Measurements from ENCODE around the gene MYRIP.
"Not testable (repeated sequence)": the region's sequence is repeated elsewhere in the genome, so short reads cannot be mapped to it uniquely, and the experiment has no call there.

Gene MYRIP

GRCh38 chr3:40129981-40130380 is 320.6 kb downstream of the MYRIP start:
- no peak for DNase-seq (ENCODE audit: low read depth in 2 of 2)

- DNase-seq (ENCODE audit: low read depth in 2 of 2), result no peak
These were observed 321.3 kb downstream of the MYRIP start for GRCh38 chr3:40130721-40131120.

DNA sequence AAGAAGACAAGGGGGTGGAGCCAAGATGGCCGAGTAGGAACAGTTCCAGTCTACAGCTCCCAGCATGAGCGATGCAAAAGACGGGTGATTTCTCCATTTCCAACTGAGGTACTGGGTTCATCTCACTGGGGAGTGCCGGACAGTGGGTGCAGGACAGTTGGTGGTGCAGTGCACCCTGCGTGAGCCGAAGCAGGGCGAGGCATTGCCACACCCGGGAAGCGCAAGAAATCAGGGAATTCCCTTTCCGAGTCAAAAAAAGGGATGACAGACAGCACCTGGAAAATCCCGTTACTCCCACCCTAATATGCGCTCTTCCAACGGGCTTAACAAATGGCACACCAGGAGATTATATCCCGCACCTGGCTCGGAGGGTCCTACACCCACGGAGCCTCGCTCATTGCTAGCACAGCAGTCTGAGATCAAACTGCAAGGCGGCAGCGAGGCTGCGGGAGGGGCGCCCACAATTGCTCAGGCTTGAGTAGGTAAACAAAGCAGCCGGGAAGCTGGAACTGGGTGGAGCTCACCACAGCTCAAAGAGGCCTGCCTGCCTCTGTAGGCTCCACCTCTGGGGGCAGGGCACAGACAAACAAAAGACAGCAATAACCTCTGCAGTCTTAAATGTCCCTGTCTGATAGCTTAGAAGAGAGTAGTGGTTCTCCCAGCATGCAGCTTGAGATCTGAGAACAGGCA is 324.6 kb downstream of the MYRIP start:
- not testable (repeated sequence) for DNase-seq (ENCODE audit: low read depth in 2 of 2)

- DNase-seq (ENCODE audit: low read depth in 2 of 2), result no peak
These were observed 328.3 kb downstream of the MYRIP start for GRCh38 chr3:40137591-40138295.

DNA sequence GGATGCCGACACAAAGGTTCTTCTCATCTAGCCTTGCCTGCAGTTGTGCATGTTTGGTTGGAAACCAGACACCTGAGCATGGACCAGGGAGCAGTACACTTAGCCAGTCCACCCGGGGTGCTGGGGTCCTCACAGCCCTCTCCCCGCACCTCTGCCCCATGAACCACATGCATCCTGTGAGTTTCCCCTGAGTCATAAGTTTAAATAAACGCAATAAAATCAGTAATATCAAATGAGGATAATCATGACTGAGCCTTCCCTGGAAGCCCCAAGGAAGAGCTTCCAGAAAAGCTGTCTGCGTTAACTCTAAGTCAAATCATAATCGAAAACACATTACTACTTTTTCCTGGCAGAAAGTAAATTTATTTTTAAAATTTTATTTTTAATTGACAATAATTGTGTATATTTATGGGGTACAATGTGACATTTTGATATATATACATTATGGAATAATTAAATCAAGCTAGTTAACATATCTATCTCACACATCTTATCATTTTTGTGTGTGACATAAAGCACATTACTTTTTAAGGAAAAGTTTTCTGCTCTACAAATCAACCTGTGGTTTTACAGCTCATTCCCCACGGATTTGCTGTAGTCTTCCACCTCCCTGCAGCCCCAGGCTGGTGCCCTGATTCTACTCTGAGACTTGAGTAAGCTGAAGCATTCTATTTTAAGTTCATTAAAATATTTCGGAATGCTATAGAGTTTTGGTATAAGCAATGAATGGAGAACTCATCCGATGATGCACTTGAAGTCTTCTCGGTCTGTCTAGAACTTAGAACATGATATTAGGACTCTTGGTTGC is 334.1 kb downstream of the MYRIP start:
- no peak for DNase-seq (ENCODE audit: low read depth in 2 of 2)

GRCh38 chr3:40148827-40149226 is 339.4 kb downstream of the MYRIP start:
- no peak for DNase-seq (ENCODE audit: low read depth in 2 of 2)

DNA sequence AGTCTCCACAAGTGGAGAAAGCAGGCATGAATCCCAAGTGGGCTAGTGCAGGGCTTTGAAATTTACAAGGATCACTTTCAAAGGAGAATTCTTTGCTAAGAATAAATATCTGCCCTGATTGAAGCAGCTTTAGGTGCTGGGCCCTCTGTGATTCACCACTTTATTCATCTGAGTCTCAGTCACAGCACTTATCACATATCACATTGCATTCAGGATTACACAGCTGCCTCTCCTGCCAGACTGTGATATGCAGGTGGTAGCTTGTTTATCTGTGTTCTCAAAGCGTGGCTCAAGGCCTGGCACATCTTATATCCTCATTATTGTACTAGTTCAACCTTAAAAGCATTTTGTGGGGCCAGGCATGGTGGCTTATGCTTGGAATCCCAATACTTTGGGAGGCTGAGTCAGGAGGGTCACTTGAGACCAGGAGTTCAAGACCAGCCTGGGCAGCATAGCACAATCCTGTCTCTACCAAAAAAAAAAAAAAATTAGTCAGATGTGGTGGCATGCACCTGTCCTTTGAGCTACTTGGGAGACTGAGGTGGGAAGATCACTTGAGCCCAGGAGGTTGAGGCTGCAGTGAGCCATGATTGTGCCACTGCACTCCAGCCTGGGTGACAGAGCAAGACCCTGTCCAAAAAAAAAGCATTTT is 343.2 kb downstream of the MYRIP start:
- DNase-seq (ENCODE audit: low read depth in 2 of 2), result no peak

DNA sequence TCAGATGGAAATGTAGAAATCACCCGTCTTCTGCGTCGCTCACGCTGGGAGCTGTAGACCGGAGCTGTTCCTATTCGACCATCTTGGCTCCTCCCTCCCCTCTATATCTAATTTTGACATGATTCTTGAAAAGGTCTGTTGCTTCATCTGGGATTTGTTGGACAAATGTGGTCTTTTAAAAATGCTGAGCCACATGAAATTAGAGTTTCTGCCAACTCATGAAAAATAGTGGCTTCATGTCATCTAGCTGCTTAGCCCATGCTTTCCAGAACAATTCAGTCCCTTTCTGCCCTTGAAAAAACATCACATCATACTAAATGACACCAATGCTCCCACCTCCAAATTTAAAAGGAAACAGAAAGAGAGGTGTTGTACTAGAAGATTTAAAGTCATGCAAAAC is 351.5 kb downstream of the MYRIP start:
- DNase-seq (ENCODE audit: low read depth in 2 of 2), result no peak

DNA sequence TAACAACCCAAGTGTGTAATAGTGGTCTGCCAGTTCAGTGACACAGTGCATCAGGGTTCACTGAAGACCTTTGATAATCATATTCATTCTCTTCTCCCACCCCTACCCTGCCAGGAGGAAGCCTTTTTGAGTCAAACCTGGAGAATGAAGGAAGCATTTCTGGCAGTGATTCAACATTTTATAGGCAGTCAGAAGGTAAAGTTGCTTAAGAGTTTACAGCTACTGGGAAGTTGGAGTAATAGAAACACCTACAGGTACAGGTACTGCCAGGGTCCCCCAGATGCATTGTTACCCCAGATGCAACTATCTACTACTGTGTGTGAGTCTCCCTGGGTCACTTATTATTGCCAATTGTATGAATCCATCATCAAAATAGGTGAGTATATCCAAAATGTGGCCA is 353.2 kb downstream of the MYRIP start:
- no peak for DNase-seq (ENCODE audit: low read depth in 2 of 2)

DNA sequence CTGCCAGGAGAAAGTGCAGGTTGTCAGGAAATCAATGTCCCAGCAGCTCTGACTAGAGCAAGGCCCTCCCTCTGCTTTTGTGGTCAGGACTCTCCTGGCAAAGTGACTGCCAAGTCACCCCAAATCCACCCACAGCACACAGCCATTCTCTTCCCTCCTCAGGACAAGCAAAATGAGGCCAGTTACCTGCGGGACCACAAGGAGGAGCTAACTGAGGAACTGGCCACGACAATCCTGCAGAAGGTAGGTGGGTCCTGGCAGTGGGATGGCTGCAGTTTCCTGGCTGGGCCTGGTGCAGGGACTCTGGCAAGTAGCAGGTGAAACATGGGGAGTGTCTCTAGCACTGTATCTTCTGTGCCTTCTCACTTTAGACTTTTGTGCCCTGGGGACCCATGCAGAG is 357.6 kb downstream of the MYRIP start:
- no peak for DNase-seq (ENCODE audit: low read depth in 2 of 2)

DNA sequence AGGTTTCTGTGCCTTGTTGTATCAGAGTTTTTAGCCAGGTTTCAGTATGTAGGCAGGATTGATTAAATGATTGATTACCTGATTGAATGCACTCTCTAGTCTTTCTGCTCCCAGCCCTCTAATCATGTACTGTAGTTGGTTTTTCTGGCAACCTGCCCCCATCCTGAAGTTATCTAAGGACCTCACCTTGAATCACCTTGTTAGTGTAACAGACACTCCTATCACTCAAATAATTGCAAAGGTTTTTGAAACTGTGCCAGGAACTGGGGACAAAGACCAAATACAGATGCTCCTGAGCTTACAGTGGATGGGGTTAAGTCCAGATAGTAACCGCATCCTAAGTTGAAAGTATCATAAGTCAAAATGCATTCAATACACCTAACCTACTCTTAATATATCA is 358.5 kb downstream of the MYRIP start:
- no peak for DNase-seq (ENCODE audit: low read depth in 2 of 2)

GRCh38 chr3:40169983-40170382 is 360.6 kb downstream of the MYRIP start:
- DNase-seq (ENCODE audit: low read depth in 2 of 2), result no peak

DNA sequence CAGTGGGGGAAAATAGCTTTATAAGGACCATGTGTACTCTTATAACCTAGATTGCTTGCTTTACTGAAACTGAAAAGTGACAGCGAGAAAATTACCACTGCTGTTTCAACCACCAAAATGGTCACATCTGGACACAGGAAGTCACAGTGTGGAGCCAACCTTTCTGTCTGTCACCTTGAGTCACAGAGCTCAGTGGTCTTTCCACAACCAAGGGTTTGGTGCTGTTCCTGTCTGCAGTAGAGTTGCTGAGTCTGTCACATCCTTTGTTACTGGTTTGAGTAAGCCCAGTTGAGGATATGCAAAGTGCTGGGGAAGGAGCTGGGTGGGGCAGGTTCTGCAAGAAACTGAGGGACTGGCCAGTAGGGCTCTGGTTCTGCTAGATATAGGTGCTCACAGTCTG is 361.0 kb downstream of the MYRIP start:
- no peak for DNase-seq (ENCODE audit: low read depth in 2 of 2)

DNA sequence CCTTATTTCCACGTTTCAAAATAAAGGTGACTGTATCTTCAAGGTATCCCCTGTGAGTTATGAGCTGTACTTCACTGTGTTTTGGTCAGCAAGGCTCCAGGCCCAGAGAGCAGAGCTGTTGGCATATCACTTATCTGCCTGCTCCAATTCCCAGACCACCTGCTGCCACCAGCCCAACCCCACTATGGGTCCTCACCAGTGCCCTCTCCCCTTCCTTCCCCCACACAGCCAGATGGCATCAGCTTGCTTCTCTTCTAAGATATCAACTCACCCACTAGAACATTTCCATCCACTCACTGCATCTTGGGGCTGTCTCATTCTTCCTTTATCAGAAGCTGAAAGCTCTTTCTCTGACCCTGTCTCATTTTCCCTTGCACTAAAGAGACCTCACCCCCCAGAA is 363.2 kb downstream of the MYRIP start:
- DNase-seq (ENCODE audit: low read depth in 2 of 2), result no peak

- no peak for DNase-seq (ENCODE audit: low read depth in 2 of 2)
These were observed 363.9 kb downstream of the MYRIP start for GRCh38 chr3:40173227-40173721.

DNA sequence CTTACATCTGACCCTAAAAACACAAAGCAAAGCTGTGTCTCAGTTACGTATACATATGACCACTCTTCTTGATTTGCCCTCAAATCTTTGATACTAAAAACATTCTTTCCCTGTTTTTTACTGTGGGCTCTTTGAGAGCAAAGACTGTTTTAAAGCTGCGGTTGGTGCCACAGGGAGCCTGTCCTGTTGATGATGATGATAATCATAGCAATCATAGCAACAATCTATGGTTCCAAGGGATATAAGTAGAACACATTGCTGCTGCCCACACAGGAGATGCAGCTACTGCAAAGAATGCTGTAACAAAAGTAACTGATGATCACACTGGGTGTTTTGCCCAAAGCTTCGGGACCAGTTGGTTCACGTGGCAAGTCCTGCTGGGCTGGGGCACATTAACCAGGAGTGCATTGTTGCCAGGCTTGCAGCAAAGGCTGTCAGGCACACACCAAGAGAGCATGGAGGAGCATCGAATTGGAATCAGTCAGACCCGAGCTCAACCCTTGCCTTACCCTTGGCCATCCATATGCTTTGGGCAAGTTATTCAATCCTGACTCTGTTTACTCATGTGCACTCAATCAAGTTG is 368.7 kb downstream of the MYRIP start:
- DNase-seq (ENCODE audit: low read depth in 2 of 2), result no peak

GRCh38 chr3:40179016-40179415 is 369.6 kb downstream of the MYRIP start:
- DNase-seq (ENCODE audit: low read depth in 2 of 2), result peak; percentile 60 to 65

GRCh38 chr3:40181182-40181581 is 371.8 kb downstream of the MYRIP start:
- no peak for DNase-seq (ENCODE audit: low read depth in 2 of 2)

DNA sequence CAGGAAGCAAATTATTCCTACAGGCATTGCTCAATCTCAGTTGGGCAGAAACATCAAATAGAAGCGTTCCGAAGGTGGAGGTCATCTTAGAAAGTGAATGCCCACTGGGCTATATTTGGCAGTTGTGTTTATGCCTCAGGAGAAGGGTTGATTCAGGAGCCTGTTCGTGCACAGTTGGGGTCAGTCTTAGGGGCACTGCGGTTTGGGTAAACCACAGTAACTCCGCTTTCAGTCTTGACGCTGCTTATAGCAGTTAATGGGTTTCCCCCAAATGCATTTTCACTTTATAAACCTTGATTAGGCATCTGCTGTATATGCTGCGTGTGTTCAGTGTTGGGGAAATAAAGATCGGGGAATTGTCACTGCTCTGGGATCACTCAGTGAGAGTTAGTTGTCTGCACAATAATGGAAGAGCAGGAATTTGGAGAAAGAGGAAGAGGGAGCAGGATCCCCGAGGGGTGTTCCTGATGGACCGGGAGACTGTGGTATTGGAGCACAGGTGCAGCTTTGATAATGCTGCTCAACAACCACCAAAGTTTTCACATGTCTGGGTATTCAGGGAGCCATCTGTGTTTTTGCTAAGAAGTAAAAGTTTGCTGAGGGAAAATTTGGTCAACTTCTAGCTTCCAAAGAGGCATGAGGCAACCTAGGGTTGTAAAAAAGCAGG is 375.8 kb downstream of the MYRIP start:
- no peak for DNase-seq (ENCODE audit: low read depth in 2 of 2)

DNA sequence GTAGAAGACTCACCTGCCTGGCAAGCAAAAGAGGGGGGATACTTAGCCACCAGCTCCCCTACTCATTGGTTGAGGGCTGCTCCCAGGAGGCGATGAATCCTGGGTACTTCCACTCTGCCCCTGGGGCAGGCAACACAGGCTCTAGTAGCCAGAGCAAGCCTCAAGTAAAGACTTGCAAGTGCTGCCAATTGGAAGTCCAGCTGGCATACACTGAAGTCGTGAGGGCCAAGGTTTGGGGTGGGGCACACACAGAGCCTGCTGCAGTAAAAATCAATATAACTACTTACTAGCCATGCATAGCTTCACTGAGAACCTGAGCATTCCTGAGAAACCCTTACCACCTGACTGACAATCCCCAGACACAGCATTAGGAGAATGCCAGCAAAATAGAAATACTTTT is 377.1 kb downstream of the MYRIP start:
- DNase-seq (ENCODE audit: low read depth in 2 of 2), result no peak

DNA sequence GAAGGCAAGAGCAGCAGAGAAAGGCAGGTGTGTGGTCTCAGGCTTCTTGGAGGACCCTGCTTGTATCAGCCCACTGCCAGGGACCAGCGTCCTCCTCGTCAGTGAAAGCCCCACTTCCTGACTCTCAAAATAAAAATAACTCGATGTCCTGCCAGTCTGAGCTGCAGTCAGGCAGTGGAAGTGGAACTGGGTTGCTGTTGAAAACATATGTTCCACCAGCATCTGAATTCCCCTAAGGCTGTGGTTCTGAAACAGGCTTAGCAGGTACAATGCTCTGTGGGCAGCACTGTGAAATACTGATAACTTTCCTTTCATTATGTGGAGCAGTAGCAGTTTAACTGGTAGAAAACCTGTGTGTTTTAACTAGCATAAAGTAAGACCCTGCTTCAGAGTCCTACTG is 378.5 kb downstream of the MYRIP start:
- DNase-seq (ENCODE audit: low read depth in 2 of 2), result no peak

Data from stimulated activated CD4-positive, alpha-beta T cell treated with anti-CD3 and anti-CD28 coated beads, Interleukin-4, amount 100 ng/mL, for 48 hours (primary cell).